Activated T-cell treated with anti-CD3 and anti-CD28 coated beads, Interleukin-2, amount 50 U/mL, for 72 hours (primary cell): ENCODE data around the gene ADAM23. TPM values are rescaled to one million over a fixed set of nuclear protein-coding genes. Genes with fewer than 3 reads are reported as not detected.
A peak's percentile ranks its signal among the peaks of the same experiment; 100 is the strongest.
"Not testable (repeated sequence)": the region's sequence is repeated elsewhere in the genome, so short reads cannot be mapped to it uniquely, and the experiment has no call there.

Source experiments
- ATAC-seq, 2 donors: fragments of 150-1000 bp; cut with Tn5 transposase; replicated peaks in 1 of 2; 2 replicates each; pipeline ENCODE4 v1.10.0; 2021; ENCODE audit warnings: moderate library complexity in 2 of 2, mild to moderate bottlenecking in 1 of 2
- DNase-seq, 2 donors: peaks; one replicate each; pipeline ENCODE4 v3.0.0; 2021 to 2022; ENCODE audit warnings: mixed read lengths in 1 of 2
- H3K27ac Mint-ChIP-seq: one replicate; pipeline ENCODE4 v1.8.0; 2022; ENCODE audit warnings: mild to moderate bottlenecking, moderate library complexity, mixed read lengths
- H3K27me3 Mint-ChIP-seq: one replicate; pipeline ENCODE4 v1.8.0; 2022; ENCODE audit warnings: low read depth, mixed read lengths
- H3K36me3 Mint-ChIP-seq, 2 donors: one replicate each; pipeline ENCODE4 v1.8.0; 2022; ENCODE audit warnings: mixed read lengths in 2 of 2, mild to moderate bottlenecking in 1 of 2; ENCODE audit not compliant: insufficient read depth in 2 of 2
- H3K4me1 Mint-ChIP-seq: one replicate; pipeline ENCODE4 v1.8.0; 2022; ENCODE audit warnings: low read depth, mixed read lengths
- H3K4me3 Mint-ChIP-seq, 2 donors: one replicate each; pipeline ENCODE4 v1.8.0; 2022; ENCODE audit warnings: mild to moderate bottlenecking in 2 of 2, mixed read lengths in 2 of 2, moderate library complexity in 2 of 2
- H3K9me3 Mint-ChIP-seq, 2 donors: one replicate each; pipeline ENCODE4 v1.8.0; 2022; ENCODE audit warnings: mixed read lengths in 2 of 2
- total RNA-seq, 2 donors: library from RNA; stranded (reverse); gene quantifications; one replicate each; pipeline ENCODE4 v1.2.3, GENCODE V29; 2022

Gene ADAM23, protein sequence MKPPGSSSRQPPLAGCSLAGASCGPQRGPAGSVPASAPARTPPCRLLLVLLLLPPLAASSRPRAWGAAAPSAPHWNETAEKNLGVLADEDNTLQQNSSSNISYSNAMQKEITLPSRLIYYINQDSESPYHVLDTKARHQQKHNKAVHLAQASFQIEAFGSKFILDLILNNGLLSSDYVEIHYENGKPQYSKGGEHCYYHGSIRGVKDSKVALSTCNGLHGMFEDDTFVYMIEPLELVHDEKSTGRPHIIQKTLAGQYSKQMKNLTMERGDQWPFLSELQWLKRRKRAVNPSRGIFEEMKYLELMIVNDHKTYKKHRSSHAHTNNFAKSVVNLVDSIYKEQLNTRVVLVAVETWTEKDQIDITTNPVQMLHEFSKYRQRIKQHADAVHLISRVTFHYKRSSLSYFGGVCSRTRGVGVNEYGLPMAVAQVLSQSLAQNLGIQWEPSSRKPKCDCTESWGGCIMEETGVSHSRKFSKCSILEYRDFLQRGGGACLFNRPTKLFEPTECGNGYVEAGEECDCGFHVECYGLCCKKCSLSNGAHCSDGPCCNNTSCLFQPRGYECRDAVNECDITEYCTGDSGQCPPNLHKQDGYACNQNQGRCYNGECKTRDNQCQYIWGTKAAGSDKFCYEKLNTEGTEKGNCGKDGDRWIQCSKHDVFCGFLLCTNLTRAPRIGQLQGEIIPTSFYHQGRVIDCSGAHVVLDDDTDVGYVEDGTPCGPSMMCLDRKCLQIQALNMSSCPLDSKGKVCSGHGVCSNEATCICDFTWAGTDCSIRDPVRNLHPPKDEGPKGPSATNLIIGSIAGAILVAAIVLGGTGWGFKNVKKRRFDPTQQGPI
- total RNA-seq: 1 to 10 TPM; 2.4 to 3.0 TPM

DNA sequence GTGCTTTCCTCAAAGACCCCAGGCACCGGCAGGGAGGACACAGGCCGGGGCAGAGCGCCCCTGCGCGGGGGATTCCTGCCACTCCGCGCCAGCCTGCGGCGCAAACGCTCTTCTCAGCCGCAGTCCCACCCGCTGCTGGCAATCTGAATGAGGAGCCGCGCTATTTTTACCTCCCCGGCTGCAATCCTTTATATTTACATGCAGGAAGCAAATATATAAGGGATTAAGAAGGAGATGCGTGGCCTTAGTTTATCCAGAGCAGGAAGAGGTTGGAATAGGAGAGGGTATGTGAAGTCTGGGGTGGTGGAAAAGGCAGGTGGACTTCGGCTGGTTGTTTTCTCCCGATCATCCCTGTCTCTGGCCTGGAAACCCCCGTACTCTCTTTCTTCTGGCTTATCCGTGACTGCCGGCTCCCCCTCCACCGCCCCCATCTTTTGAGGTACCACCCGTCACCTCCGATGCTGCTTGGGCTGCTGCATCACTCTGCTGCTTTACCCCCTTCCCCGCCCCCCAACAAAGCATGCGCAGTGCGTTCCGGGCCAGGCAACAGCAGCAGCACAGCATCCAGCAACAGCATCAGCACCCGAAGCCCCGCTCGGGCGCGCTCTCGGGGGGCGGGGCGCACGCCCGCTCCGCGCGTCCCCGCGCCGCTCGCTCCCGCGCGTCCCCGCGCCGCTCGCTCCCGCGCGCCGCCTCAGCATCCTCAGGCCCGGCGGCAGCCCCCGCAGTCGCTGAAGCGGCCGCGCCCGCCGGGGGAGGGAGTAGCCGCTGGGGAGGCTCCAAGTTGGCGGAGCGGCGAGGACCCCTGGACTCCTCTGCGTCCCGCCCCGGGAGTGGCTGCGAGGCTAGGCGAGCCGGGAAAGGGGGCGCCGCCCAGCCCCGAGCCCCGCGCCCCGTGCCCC, at the start of gene ADAM23:
Gene ADAM23, plus strand, starts transcription at position 700 of the 902 bp plus-strand sequence. CDS start 335 bp downstream, outside the sequence.
- peaks cover 19% of the 10 kb centered on the region for H3K4me1 Mint-ChIP-seq
- peaks cover 74% of the 10 kb centered on the region for H3K27me3 Mint-ChIP-seq
- H3K9me3 Mint-ChIP-seq: no peaks in the 10 kb centered on the region
- H3K27ac Mint-ChIP-seq: no peak within 1 kb of the TSS
- H3K4me3 Mint-ChIP-seq: peak within 1 kb of the TSS; percentile 86 to 90
- H3K36me3 Mint-ChIP-seq: peaks cover 3 to 4% of the 10 kb centered on the region in 2 donors
- ATAC-seq: peak; percentile 78 to 82
- peak; percentile 61 to 69 for DNase-seq

DNA sequence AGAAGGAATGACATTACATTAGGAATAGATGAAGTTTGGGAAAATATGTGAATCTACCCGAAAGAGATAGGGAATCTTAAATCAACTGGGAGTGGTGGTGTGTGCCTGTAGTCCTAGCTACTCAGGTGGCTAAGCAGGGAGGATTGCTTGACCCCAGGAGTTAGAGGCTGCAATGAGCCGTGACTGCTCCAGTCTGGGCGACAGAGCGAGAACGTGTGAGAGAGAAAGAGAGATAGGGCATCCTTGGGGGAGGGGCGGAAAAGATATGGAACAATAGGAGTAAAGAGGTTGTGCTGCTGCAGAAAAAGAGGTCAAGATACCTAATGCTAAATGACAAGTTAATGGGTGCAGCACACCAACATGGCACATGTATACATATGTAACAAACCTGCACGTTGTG, 47.1 kb upstream of the ADAM23 start:
- Mint-ChIP-seq H3K27ac (no peak overlapping the region), H3K27me3 (no peaks in the 10 kb centered on the region), H3K4me3 (no peak overlapping the region), H3K4me1 (no peaks in the 10 kb centered on the region), H3K9me3 (peaks cover 4 to 9% of the 10 kb centered on the region in 2 donors), H3K36me3 (no peaks in the 10 kb centered on the region)
- ATAC-seq: no peak
- DNase-seq: no peak

DNA sequence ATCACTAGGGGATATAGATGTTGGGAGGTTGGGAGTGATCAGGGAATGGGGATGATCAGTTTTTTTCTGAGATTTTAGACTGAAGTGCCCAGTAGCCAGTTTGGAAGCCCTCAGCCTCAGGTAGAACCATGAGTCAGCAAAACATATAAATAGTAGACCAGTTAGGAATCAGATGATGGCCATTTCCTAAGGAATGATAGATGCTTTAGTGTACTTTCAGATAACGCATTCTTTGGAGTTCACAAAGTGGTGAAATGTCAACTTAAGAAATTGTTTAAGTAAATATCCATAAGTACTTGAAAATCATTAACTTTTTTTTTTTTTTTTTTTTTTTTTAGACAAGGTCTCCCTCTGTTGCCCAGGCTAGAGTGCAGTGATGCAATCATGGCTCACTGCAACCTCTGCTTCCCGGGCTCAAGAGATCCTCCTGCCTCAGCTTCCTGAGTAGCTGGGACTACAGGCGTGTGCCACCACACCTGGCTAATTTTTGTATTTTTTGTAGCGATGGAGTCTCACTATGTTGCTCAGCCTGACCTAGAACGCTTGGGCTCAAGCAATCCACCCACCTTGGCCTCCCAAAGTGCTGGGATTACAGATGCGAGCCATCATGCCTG, 40.3 kb upstream of the ADAM23 start:
- H3K4me3 Mint-ChIP-seq, H3K27me3 Mint-ChIP-seq, H3K36me3 Mint-ChIP-seq, ATAC-seq, H3K27ac Mint-ChIP-seq, H3K4me1 Mint-ChIP-seq, H3K9me3 Mint-ChIP-seq, DNase-seq: not testable (repeated sequence)

DNA sequence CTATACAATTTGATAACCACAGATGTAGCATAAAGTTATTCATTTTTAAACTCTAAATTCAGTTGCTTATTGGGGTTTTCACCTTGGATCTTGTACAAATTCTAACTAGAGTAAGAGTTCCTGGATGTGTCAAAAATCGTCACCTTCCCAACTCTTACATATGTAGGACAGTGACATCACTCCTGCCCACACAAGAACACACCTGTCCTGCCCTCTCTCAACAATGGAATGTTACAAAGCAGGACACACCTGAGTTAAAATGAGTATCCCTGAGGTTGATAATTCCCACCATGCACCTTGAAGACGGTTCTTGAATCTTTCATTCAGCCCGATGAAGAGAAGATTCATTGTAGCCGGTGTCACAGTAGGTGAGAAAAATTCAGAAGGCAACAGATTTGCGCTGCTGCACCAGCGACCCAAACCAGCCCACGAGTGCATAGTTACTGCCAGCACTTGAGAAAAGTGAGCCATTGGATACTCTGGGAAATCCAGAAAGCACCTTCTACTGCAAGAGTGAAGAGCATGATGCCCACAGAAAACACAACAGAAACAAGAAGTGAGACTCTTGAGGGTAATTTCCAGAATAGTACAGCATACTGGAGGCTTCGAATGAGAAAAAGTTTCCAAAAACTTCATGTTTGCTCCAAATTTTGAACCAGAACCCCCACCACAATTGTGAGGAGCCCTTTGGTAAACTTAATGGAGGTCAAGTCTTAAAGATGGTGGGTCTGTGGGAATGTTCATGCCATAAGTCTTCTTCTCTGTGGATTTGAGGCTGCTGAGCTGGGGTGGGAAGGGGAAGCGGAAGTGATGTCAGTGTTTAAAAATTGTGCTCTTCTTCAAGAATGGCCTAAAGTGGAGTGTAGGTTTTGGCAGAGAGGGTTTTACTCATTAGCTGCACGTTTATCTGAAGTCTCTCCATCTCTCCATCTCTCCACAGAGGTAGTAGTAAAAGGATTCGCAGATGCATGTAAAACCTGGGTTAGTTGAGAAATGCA, 34.7 kb upstream of the ADAM23 start:
- no peak overlapping the region for H3K27ac Mint-ChIP-seq
- no peak overlapping the region for H3K4me3 Mint-ChIP-seq
- no peaks in the 10 kb centered on the region for H3K4me1 Mint-ChIP-seq
- ATAC-seq (no peak), DNase-seq (no peak)
- H3K27me3 Mint-ChIP-seq: peaks cover 7% of the 10 kb centered on the region
- H3K9me3 Mint-ChIP-seq: peaks cover 0 to 4% of the 10 kb centered on the region in 2 donors
- peaks cover 0 to 2% of the 10 kb centered on the region in 2 donors for H3K36me3 Mint-ChIP-seq

DNA sequence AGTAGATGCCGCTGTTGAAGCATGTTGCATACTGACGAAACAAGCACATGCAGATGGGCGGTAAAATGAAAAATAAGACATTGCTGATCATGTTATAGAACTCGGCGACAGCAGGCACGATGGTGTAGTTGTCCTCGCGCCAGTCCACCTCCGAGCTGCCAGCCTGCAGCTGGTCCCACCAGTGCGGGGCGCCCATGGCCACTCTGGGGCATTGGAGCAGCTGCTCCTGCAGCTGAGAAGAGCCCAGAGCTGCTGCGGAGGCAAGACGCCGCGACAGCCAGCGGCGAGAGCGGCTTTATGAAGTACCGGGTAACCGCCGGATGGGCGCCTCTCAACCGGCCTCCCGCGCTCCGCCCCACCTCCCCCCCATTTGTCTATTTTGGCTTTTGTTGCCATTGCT, 32.6 kb upstream of the ADAM23 start:
- Mint-ChIP-seq H3K27ac (no peak overlapping the region), H3K4me1 (no peaks in the 10 kb centered on the region), H3K27me3 (peaks cover 7% of the 10 kb centered on the region), H3K4me3 (no peak overlapping the region), H3K36me3 (peaks cover 0 to 2% of the 10 kb centered on the region in 2 donors), H3K9me3 (peaks cover 0 to 4% of the 10 kb centered on the region in 2 donors)
- ATAC-seq (no peak), DNase-seq (no peak)

DNA sequence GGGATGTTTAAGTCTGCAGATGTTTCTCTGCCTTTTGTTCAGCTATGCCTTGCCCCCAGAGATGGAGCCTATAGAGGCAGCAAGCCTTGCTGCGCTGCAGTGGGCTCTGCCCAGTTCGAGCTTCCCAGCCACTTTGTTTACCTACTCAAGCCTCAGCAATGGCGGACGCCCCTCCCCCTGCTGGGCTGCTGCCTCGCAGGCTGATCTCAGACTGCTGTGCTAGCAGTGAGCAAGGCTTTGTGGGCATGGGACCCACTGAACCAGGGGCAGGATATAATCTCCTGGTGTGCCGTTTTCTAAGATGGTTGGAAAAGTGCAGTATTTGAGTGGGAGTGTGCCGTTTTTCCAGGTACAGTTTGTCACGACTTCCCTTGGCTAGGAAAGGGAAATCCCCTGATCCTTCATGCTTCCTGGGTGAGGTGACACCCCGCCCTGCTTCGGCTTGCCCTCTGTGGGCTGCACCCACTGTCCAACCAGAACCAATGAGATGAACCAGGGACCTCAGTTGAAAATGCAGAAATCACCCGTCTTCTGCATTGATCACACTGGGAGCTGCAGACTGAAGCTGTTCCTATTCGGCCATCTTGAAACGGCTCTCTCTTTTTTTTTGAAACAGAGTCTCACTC, 27.6 kb upstream of the ADAM23 start:
- ATAC-seq (no peak), DNase-seq (no peak)
- peaks cover 17% of the 10 kb centered on the region for H3K27me3 Mint-ChIP-seq
- peaks cover 0 to 3% of the 10 kb centered on the region in 2 donors for H3K36me3 Mint-ChIP-seq
- peaks cover 6 to 13% of the 10 kb centered on the region in 2 donors for H3K9me3 Mint-ChIP-seq
- H3K27ac Mint-ChIP-seq: no peak overlapping the region
- H3K4me1 Mint-ChIP-seq: no peaks in the 10 kb centered on the region
- no peak overlapping the region for H3K4me3 Mint-ChIP-seq

DNA sequence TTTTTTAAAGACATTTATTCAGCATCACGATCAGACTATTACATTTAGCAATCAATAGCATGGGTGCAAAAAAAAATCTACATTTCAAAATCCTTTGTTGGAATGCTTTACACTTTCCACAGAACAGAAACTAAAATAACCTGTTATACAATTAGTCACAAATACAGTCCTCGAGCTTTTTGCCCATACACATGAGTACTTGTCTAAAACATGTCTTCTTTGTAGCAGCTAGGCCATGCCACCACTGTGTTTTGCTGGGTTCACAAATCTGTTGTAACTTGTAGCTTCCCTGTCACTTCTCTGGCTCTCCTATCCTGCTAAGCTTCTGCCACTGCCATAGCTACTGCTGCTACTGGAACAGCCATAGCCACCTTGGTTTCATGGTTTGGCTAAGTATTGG, 24.4 kb upstream of the ADAM23 start:
- DNase-seq: no peak

DNA sequence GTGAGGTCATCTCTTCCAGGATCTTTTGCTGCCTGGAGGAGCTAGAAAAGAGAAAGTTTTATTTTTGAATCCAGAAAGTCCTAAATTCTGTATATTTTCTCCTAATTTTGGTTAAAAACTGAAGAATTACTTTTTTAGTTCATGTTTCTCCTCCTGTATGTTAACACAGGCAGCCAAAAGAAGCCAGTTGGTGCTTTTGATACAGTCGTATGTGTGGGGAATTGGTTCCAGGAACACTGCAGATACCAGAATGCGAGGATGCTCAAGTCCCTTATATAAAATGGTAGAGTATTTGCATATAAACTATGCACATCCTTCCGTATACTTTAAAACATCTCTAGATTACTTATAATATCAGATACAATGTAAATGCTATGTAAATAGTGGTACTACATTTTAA, 22.6 kb upstream of the ADAM23 start:
- peaks cover 6 to 9% of the 10 kb centered on the region in 2 donors for H3K9me3 Mint-ChIP-seq
- H3K4me3 Mint-ChIP-seq: no peak overlapping the region
- H3K27ac Mint-ChIP-seq: no peak overlapping the region
- ATAC-seq (no peak), DNase-seq (no peak)
- peaks cover 10% of the 10 kb centered on the region for H3K27me3 Mint-ChIP-seq
- no peaks in the 10 kb centered on the region for H3K4me1 Mint-ChIP-seq
- H3K36me3 Mint-ChIP-seq: peaks cover 0 to 3% of the 10 kb centered on the region in 2 donors

More for the DNA sequence above, 24.4 kb upstream of the ADAM23 start:
- H3K36me3 Mint-ChIP-seq: peaks cover 0 to 3% of the 10 kb centered on the region in 2 donors
- H3K4me3 Mint-ChIP-seq: no peak overlapping the region
- H3K9me3 Mint-ChIP-seq: peaks cover 6 to 9% of the 10 kb centered on the region in 2 donors
- no peak for ATAC-seq
- no peaks in the 10 kb centered on the region for H3K4me1 Mint-ChIP-seq
- H3K27ac Mint-ChIP-seq: no peak overlapping the region
- H3K27me3 Mint-ChIP-seq: peaks cover 10% of the 10 kb centered on the region

DNA sequence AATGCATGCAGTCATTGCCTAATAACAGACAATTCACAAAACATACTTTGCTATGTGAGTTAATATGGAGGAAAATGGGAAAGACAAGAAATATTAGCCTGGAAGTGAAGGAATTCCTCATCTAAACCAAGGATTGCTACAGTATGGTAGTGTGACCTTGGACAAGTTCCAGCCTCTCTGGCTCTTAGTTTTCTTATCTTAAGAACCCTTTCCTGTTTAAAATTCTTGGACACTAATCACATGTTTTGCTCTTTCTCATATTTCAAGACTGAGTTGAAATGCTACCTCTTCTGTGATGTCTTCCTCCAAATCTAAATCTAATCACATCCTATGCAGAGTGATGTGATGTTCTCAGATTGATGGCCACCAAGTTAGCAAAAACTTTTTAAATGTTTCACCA, 20.8 kb upstream of the ADAM23 start:
- Mint-ChIP-seq H3K27me3 (peaks cover 10% of the 10 kb centered on the region), H3K9me3 (peaks cover 6 to 9% of the 10 kb centered on the region in 2 donors), H3K27ac (no peak overlapping the region), H3K4me3 (no peak overlapping the region), H3K36me3 (peaks cover 0 to 3% of the 10 kb centered on the region in 2 donors), H3K4me1 (no peaks in the 10 kb centered on the region)
- DNase-seq: no peak
- ATAC-seq: no peak

DNA sequence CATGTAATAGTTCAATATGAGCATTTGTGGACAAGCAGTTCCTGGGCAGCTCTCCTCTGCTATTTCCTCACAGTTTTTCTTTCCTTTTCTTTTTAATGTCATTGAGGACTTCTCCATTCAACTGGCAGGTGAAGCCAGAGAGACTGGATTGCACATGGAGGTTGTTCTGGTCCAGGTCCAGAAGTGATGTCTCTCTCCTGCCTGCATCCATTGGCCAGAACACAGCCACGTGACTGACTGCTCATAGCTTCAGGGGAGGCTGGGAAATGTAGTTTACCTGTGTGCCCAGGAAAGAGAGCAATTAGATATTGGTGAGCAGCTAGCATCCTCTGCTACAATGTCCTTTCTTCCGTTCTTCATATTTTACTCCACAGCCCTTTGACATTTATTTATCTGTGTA, 20.2 kb upstream of the ADAM23 start:
- peaks cover 6 to 9% of the 10 kb centered on the region in 2 donors for H3K9me3 Mint-ChIP-seq
- no peaks in the 10 kb centered on the region for H3K4me1 Mint-ChIP-seq
- H3K27me3 Mint-ChIP-seq: peaks cover 10% of the 10 kb centered on the region
- no peak overlapping the region for H3K4me3 Mint-ChIP-seq
- DNase-seq (no peak), ATAC-seq (no peak)
- H3K27ac Mint-ChIP-seq: no peak overlapping the region
- H3K36me3 Mint-ChIP-seq: peaks cover 2 to 3% of the 10 kb centered on the region in 2 donors

DNA sequence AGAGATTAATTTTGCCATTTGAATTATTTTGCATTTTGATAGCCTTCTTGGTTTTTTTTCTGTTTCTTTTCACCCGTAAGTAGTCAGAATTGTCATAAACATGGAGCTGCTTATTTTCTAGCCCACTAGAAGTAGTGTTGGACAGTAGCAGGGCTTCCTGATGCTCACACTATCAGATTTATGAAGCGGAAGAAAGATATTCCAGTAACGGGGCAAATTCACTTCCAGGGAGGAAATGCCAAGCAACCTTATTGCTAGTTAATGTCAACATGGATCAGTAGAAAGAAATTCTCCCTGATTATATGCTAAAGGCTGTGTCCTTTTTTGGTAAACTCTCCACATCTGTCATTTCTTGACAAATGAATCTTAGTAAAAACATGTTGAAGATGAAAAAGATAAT, 19.2 kb upstream of the ADAM23 start:
- no peak for DNase-seq
- H3K27me3 Mint-ChIP-seq: peaks cover 10% of the 10 kb centered on the region
- no peak overlapping the region for H3K27ac Mint-ChIP-seq
- H3K4me1 Mint-ChIP-seq: no peaks in the 10 kb centered on the region
- H3K9me3 Mint-ChIP-seq: peaks cover 5 to 7% of the 10 kb centered on the region in 2 donors
- peaks cover 2 to 3% of the 10 kb centered on the region in 2 donors for H3K36me3 Mint-ChIP-seq
- no peak overlapping the region for H3K4me3 Mint-ChIP-seq
- ATAC-seq: no peak
